IMR-90 (cell line): ENCODE results near the gene TRPM3.

ENCODE experiments used
- BHLHE40 ChIP-seq: fragments of 150-350 bp; IDR thresholded peaks from 2 replicates; pipeline ENCODE4 v1.6.1; 2016; ENCODE audit warnings: mild to moderate bottlenecking, low read depth, low read length
- CTCF ChIP-seq: conservative IDR thresholded peaks from 2 replicates; pipeline ENCODE4 v1.5.1; 2012; ENCODE audit warnings: mild to moderate bottlenecking, low read depth, low read length, improper control_type of control experiment
- ELK1 ChIP-seq: fragments of 150-350 bp; IDR thresholded peaks from 2 replicates; pipeline ENCODE4 v1.6.1; 2016; ENCODE audit warnings: low read depth, mild to moderate bottlenecking, low read length, moderate library complexity, borderline replicate concordance
- MXI1 ChIP-seq: IDR thresholded peaks from 2 replicates; pipeline ENCODE4 v1.6.1; 2012; ENCODE audit warnings: low read depth, mild to moderate bottlenecking, low read length, moderate library complexity, borderline replicate concordance
- NFE2L2 ChIP-seq: fragments of 150-350 bp; IDR thresholded peaks from 2 replicates; pipeline ENCODE4 v1.6.1; 2016; ENCODE audit warnings: low read depth, mild to moderate bottlenecking, low read length
- POLR2A ChIP-seq: IDR thresholded peaks from 2 replicates; pipeline ENCODE4 v1.6.1; 2012; ENCODE audit warnings: mild to moderate bottlenecking, low read depth, low read length
- RAD21 ChIP-seq: IDR thresholded peaks from 2 replicates; pipeline ENCODE4 v1.6.1; 2012; ENCODE audit warnings: low read length, improper control_type of control experiment
- USF2 ChIP-seq: fragments of 150-350 bp; IDR thresholded peaks from 2 replicates; pipeline ENCODE4 v1.6.1; 2017; ENCODE audit warnings: mild to moderate bottlenecking, antibody characterized with exemption, low read length, low read depth

- TF ChIP-seq CTCF (no peak), NFE2L2 (no peak), POLR2A (no peak), RAD21 (no peak), ELK1 (no peak), BHLHE40 (peak; percentile 46), USF2 (peak; percentile 58), MXI1 (peak; percentile 47; the same call in 1 of the 2 replicates)
Measured at GRCh38 chr9:70609542-70610286, 511.7 kb downstream of the TRPM3 start.
